Natural killer cell (primary cell): Measurements from ENCODE around the gene PPP1R15B. TPM values are rescaled to one million over a fixed set of nuclear protein-coding genes. Genes with fewer than 3 reads are reported as not detected.

ENCODE experiments used
- ATAC-seq, 3 donors: fragments of 150-1000 bp in 2 of 3; fragments of 200-7000 bp in 1 of 3; cut with Tn5 transposase; 1 replicate in 1 of 3; 2 replicates in 2 of 3; pipeline ENCODE4 v1.10.0; 2021; ENCODE audit warnings: mild to moderate bottlenecking in 2 of 3, moderate library complexity in 2 of 3
- DNase-seq, 2 donors: peaks; one replicate each; pipeline versions ENCODE4 v3.0.0 to v3.0.0-alpha.2; 2013 to 2021; ENCODE audit warnings: mixed read lengths in 1 of 2
- H3K27ac ChIP-seq: one replicate; pipeline ENCODE4 v1.5.1; 2013; ENCODE audit warnings: mild to moderate bottlenecking, low read length
- H3K27me3 ChIP-seq: one replicate; pipeline ENCODE4 v1.6.1; 2013; ENCODE audit warnings: low read length; ENCODE audit not compliant: control insufficient read depth, insufficient read depth
- H3K36me3 ChIP-seq: one replicate; pipeline ENCODE4 v1.6.1; 2013; ENCODE audit warnings: low read length; ENCODE audit not compliant: control insufficient read depth, insufficient read depth
- H3K4me1 ChIP-seq: one replicate; pipeline ENCODE4 v1.6.1; 2013; ENCODE audit warnings: low read length; ENCODE audit not compliant: control insufficient read depth, insufficient read depth
- H3K4me3 ChIP-seq: one replicate; pipeline ENCODE4 v1.5.1; 2013; ENCODE audit warnings: low read length
- H3K9me3 ChIP-seq: one replicate; pipeline ENCODE4 v1.6.1; 2013; ENCODE audit warnings: low read length; ENCODE audit not compliant: control insufficient read depth, insufficient read depth
- H3K27ac Mint-ChIP-seq, 2 donors: one replicate each; pipeline ENCODE4 v1.8.0; 2022; ENCODE audit warnings: mild to moderate bottlenecking in 2 of 2, mixed read lengths in 2 of 2, moderate library complexity in 1 of 2
- H3K27me3 Mint-ChIP-seq, 2 donors: one replicate each; pipeline ENCODE4 v1.8.0; 2022; ENCODE audit warnings: low read depth in 2 of 2, mixed read lengths in 2 of 2
- H3K36me3 Mint-ChIP-seq: one replicate; pipeline ENCODE4 v1.8.0; 2022; ENCODE audit warnings: mixed read lengths
- H3K4me1 Mint-ChIP-seq, 2 donors: one replicate each; pipeline ENCODE4 v1.8.0; 2022; ENCODE audit warnings: mixed read lengths in 2 of 2
- H3K4me3 Mint-ChIP-seq: one replicate; pipeline ENCODE4 v1.8.0; 2022; ENCODE audit warnings: mild to moderate bottlenecking, moderate library complexity, mixed read lengths
- H3K9me3 Mint-ChIP-seq, 2 donors: one replicate each; pipeline ENCODE4 v1.8.0; 2022; ENCODE audit warnings: mixed read lengths in 2 of 2
- CTCF ChIP-seq: fragments of 200-600 bp; IDR thresholded peaks from one replicate; pipeline ENCODE4 v1.8.0; 2022; ENCODE audit warnings: antibody characterized with exemption
- WGBS: methylation state at CpG from one replicate; pipeline ENCODE4 v1.1.7; 2013; ENCODE audit warnings: missing lambda C conversion rate; ENCODE audit not compliant: insufficient coverage; 5-methylcytosine and 5-hydroxymethylcytosine counted together
- intact Hi-C: fragments of 100-400 bp; cut with micrococcal nuclease; formaldehyde crosslinking; loops from one replicate; pipeline ENCODE4 v1.14.2; 2022
- total RNA-seq, 4 donors: library from RNA; stranded (reverse); fragments of 120-200 nt in 1 of 4; gene quantifications; one replicate each; pipeline versions ENCODE4 v1.2.3 to v1.2.4, GENCODE V29; 2013 to 2022

The PPP1R15B gene
- total RNA-seq, 3 donors from 2014 or later (not counting 1 experiment from before 2014, with no cell fraction given): 174 to 236 (median 222) TPM

DNA sequence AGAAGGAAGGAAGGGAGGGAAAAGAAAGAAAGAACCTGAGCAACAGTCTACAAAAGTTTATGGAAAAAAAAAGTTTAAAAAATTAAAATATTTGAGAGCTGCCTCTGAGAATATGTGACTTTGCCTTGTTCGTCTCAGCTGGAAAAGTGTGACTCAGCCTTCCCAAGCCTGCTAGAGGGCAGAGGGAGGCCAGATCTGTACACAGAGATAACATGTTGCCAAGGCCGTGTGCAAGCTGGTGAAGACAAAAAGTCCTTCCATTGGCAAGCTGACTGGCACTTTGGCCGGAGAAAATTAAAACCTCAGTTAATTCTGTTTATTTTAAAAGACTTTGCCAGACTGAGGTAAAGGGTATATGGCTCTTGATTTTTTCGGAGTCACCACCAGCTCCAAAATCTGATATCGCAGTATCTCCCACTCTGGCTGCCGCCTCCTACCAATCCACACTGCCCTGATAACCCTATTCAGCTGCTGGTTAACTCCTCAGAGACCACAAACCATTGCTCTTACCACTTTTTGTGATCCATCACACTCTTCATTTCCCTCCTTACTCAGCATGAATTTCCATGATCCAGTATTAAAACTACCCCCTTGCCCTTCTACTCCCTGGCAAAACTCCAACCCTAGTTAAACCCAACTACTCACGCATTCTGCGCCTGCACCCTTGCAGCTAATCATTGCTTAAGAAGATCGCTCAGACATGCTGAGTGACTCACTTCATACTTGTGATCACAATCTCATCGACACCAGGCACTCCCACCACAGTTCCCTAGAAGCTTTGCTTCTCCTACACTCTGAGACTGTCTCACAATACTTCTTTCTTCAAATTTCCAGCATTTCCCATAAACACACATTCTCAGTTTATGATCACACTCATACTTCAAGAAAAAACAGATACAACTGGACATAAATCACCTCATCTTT, 5.7 kb upstream of the PPP1R15B start:
- DNase-seq (peak; percentile 32 to 51), ATAC-seq (peak; percentile 83 to 87 (median 86))
- H3K9me3 Mint-ChIP-seq: no peaks in the 10 kb centered on the region
- H3K36me3 Mint-ChIP-seq: no peaks in the 10 kb centered on the region
- no peaks in the 10 kb centered on the region for H3K27me3 ChIP-seq
- peak overlapping the region; percentile 74 for H3K4me3 Mint-ChIP-seq
- peaks cover 24% of the 10 kb centered on the region for H3K4me1 ChIP-seq
- H3K27me3 Mint-ChIP-seq: no peaks in the 10 kb centered on the region
- 47% methylated on average over 10 of the region's 10 CpGs for WGBS
- no peak for TF ChIP-seq CTCF
- peak overlapping the region; percentile 88 to 93 for H3K27ac Mint-ChIP-seq
- no peak overlapping the region for H3K4me3 ChIP-seq
- H3K9me3 ChIP-seq: no peaks in the 10 kb centered on the region
- peaks cover 33 to 49% of the 10 kb centered on the region in 2 donors for H3K4me1 Mint-ChIP-seq
- peak overlapping the region; percentile 46 for H3K27ac ChIP-seq
- intact Hi-C loops: loop anchor here (1.0 kb wide), 1 partner anchor 90 kb away; no protein-coding TSS in a partner anchor
- peaks cover 5% of the 10 kb centered on the region for H3K36me3 ChIP-seq

DNA sequence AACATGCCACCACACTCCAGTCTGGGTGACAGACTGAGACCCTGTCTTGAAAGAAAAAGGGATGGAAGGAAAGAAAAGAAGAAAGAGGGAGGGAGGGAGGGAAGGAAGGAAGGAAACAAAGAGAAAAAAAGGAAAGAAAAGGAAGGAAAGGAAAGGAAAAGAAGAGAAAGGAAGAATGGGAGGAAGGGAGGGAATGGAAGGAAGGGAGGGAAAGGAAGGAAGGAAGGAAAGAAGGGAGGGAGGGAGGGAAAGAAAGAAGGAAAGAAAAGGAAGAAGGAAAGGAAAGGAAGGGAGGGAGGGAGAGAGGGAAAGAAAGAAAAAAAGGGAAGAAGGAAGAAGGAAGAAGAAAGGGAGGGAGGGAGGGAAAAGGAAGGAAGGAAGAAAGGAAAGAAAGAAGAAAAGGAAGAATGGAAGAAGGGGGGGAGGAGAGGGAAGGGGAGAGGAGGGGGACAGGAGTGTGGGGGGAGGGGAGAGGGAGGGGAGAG, 5.0 kb upstream of the PPP1R15B start:
- TF ChIP-seq CTCF: no peak
- intact Hi-C loops: loop anchor here (1.0 kb wide), 1 partner anchor 91 kb away; no protein-coding TSS in a partner anchor
- no peaks in the 10 kb centered on the region for H3K27me3 Mint-ChIP-seq
- H3K36me3 Mint-ChIP-seq: no peaks in the 10 kb centered on the region
- no peaks in the 10 kb centered on the region for H3K9me3 Mint-ChIP-seq
- no peak for DNase-seq
- ATAC-seq: no peak
- no peak overlapping the region for H3K4me3 ChIP-seq
- no peaks in the 10 kb centered on the region for H3K9me3 ChIP-seq
- H3K4me1 Mint-ChIP-seq: peaks cover 33 to 49% of the 10 kb centered on the region in 2 donors
- H3K36me3 ChIP-seq: peaks cover 5% of the 10 kb centered on the region
- H3K27me3 ChIP-seq: no peaks in the 10 kb centered on the region
- peak overlapping the region; percentile 46 for H3K27ac ChIP-seq
- H3K27ac Mint-ChIP-seq: peak overlapping the region; percentile 88 to 93
- H3K4me3 Mint-ChIP-seq: no peak overlapping the region
- H3K4me1 ChIP-seq: peaks cover 26% of the 10 kb centered on the region

GRCh38 chr1:204415351-204415750, 3.7 kb upstream of the PPP1R15B start:
- TF ChIP-seq CTCF: no peak
- no peak overlapping the region for H3K4me3 ChIP-seq
- no peaks in the 10 kb centered on the region for H3K27me3 Mint-ChIP-seq
- 100% methylated on average over 2 of the region's 3 CpGs for WGBS
- no peak overlapping the region for H3K27ac ChIP-seq
- H3K9me3 ChIP-seq: no peaks in the 10 kb centered on the region
- no peaks in the 10 kb centered on the region for H3K36me3 ChIP-seq
- H3K4me3 Mint-ChIP-seq: no peak overlapping the region
- ATAC-seq (no peak), DNase-seq (no peak)
- no peaks in the 10 kb centered on the region for H3K9me3 Mint-ChIP-seq
- no peaks in the 10 kb centered on the region for H3K27me3 ChIP-seq
- intact Hi-C loops: no loop called here
- H3K36me3 Mint-ChIP-seq: no peaks in the 10 kb centered on the region
- H3K4me1 Mint-ChIP-seq: peaks cover 40 to 51% of the 10 kb centered on the region in 2 donors
- no peak overlapping the region for H3K27ac Mint-ChIP-seq
- H3K4me1 ChIP-seq: peaks cover 30% of the 10 kb centered on the region
